ENCODE data around the gene RAP1GAP2. TPM values are rescaled to one million over a fixed set of nuclear protein-coding genes. Genes with fewer than 3 reads are reported as not detected.

The RAP1GAP2 gene
- total RNA-seq, 2 experiments from 2014 or later: 11.3 to 28.2 TPM

DNA sequence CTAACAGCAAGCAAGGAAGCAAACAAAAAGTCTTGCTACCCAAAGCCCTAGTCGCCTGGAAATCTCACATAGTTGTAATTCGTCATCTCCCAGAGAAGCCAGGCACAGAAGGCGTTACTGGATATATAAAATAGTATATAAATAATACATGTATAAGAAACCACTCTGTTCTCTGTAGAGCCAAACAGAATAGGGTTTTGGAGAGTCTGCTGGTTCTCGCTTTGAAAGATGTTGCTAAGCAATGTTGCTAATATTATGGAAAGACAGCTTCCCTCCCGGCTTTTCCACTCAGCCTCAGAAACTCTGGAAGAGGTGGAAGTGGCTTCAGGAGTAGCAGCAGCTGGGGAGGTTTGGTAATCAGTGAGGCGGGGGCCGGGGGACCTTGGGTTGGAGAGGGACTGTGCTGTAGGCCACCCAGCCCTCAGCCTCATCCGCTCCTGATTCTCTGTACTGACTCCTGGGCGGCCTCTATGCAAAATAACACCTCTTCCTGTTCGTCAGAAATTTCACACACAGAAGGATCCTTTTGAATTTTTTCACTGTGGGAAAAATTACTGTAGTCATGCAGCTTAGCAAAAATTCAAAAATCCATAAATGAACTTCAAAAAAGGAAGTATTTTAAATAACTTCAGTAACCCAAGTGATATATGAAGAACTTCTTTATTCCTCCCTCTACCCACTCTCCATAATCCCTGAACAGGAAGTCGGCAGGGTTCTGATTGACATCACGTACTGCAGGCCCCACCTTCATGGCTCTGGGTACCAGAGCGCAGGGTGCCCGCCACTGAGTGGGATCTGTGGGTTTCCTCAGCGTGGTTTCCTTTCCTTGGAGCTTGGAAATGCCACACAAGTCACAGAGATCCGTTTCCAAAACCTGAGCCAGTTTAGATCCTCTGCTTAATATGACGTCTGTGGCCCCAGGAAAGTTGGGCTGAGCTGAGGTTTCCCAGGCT, 51.4 kb downstream of the RAP1GAP2 start:
- BruUV-seq (replicated peaks): no TSS peak
- TF ChIP-seq, protein P1, sequence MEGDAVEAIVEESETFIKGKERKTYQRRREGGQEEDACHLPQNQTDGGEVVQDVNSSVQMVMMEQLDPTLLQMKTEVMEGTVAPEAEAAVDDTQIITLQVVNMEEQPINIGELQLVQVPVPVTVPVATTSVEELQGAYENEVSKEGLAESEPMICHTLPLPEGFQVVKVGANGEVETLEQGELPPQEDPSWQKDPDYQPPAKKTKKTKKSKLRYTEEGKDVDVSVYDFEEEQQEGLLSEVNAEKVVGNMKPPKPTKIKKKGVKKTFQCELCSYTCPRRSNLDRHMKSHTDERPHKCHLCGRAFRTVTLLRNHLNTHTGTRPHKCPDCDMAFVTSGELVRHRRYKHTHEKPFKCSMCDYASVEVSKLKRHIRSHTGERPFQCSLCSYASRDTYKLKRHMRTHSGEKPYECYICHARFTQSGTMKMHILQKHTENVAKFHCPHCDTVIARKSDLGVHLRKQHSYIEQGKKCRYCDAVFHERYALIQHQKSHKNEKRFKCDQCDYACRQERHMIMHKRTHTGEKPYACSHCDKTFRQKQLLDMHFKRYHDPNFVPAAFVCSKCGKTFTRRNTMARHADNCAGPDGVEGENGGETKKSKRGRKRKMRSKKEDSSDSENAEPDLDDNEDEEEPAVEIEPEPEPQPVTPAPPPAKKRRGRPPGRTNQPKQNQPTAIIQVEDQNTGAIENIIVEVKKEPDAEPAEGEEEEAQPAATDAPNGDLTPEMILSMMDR (conservative IDR thresholded peaks at IDR 0.05; ENCODE audit: low read length): no peak
- no peak for TF ChIP-seq EZH2phosphoT487 (IDR thresholded peaks at IDR 0.05; ENCODE audit: borderline replicate concordance, low read depth, low read length)
- Histone ChIP-seq H3K27ac (ENCODE audit: low read depth, low read length, poor library complexity, severe bottlenecking) (peak overlapping the region; percentile 50), H3K36me3 (ENCODE audit: insufficient read depth, low read length) (no peaks in the 10 kb centered on the region), H3K9me3 (ENCODE audit: low read length) (no peaks in the 10 kb centered on the region), H3K9me2 (ENCODE audit: insufficient read depth, low read length) (no peaks in the 10 kb centered on the region), H4K20me1 (ENCODE audit: insufficient read depth, low read length) (no peaks in the 10 kb centered on the region), H3K4me2 (ENCODE audit: low read length) (peak overlapping the region; percentile 61), H3K4me3 (ENCODE audit: low read depth, low read length, poor library complexity, severe bottlenecking) (peak overlapping the region; percentile 29), H3K4me1 (ENCODE audit: insufficient read depth, low read length, poor library complexity, severe bottlenecking) (peaks cover 49% of the 10 kb centered on the region), H2AFZ (ENCODE audit: low read length) (peak overlapping the region; percentile 98), H3K79me2 (ENCODE audit: insufficient read depth, low read depth, low read length) (no peaks in the 10 kb centered on the region)
- CTCF ChIA-PET (ENCODE audit: unreplicated experiment): interaction anchor here (0.8 to 2.5 kb wide), 3 partner anchors 22 to 165 kb away, joined by 5 to 6 read pairs (median 6); no protein-coding TSS in a partner anchor
- POLR2A ChIA-PET: interaction anchor here (2.0 kb wide), 1 partner anchor 157 kb away, joined by 4 read pairs; no protein-coding TSS in a partner anchor
- intact Hi-C loops (cut with micrococcal nuclease; ENCODE audit: unreplicated experiment): loop anchor here (1.0 to 2.0 kb wide), 2 partner anchors 83 to 166 kb away; no protein-coding TSS in a partner anchor
- peak; percentile 60 for DNase-seq (ENCODE audit: low spot score)

DNA sequence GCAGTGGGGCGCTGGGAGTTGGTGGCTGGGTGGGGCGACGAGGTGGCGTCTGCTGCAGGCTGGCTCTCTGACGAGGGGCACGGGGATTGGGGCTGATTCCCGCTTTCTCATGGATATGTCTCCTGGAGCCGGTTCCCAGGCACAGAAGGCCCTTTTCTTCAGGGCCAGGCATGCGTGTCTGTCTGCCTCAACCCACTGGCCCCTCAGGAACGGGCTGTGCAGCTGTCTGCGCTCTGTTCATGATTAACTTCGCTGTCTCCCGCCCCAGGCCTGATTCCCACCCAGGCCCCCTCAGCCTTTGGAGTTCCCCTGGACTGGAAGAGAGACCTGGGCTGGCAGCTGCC, 53.1 kb downstream of the RAP1GAP2 start:
- H2AFZ ChIP-seq (ENCODE audit: low read length): no peak overlapping the region
- CTCF ChIA-PET (ENCODE audit: unreplicated experiment): interaction anchor here (0.5 to 2.5 kb wide), 4 partner anchors 24 to 163 kb away, joined by 3 to 7 read pairs (median 4); no protein-coding TSS in a partner anchor
- BruUV-seq (replicated peaks): no TSS peak
- no peak overlapping the region for H3K4me3 ChIP-seq (ENCODE audit: low read depth, low read length, poor library complexity, severe bottlenecking)
- H3K79me2 ChIP-seq (ENCODE audit: insufficient read depth, low read depth, low read length): no peaks in the 10 kb centered on the region
- no peak for TF ChIP-seq EZH2phosphoT487 (IDR thresholded peaks at IDR 0.05; ENCODE audit: borderline replicate concordance, low read depth, low read length)
- TF ChIP-seq, protein P1 (conservative IDR thresholded peaks at IDR 0.05; ENCODE audit: low read length): no peak
- H3K27ac ChIP-seq (ENCODE audit: low read depth, low read length, poor library complexity, severe bottlenecking): peak overlapping the region; percentile 8
- no peaks in the 10 kb centered on the region for H3K36me3 ChIP-seq (ENCODE audit: insufficient read depth, low read length)
- H3K4me1 ChIP-seq (ENCODE audit: insufficient read depth, low read length, poor library complexity, severe bottlenecking): peaks cover 55% of the 10 kb centered on the region
- POLR2A ChIA-PET: interaction anchor here (1.1 to 2.0 kb wide), 2 partner anchors 156 to 163 kb away, joined by 3 to 4 read pairs; no protein-coding TSS in a partner anchor
- intact Hi-C loops (cut with micrococcal nuclease; ENCODE audit: unreplicated experiment): loop anchor here (2.0 kb wide), 1 partner anchor 82 kb away; no protein-coding TSS in a partner anchor
- H3K9me2 ChIP-seq (ENCODE audit: insufficient read depth, low read length): no peaks in the 10 kb centered on the region
- H3K9me3 ChIP-seq (ENCODE audit: low read length): no peaks in the 10 kb centered on the region
- no peaks in the 10 kb centered on the region for H4K20me1 ChIP-seq (ENCODE audit: insufficient read depth, low read length)
- no peak for DNase-seq (ENCODE audit: low spot score)
- H3K4me2 ChIP-seq (ENCODE audit: low read length): peak overlapping the region; percentile 39
